OCI-LY3 (cell line): ENCODE data around the gene NRXN2.
A peak's percentile ranks its signal among the peaks of the same experiment; 100 is the strongest.

Experiments used
- H2AFZ ChIP-seq: fragments of 200-600, 300-600 bp; shearing (Covaris generic); 2 replicates; pipeline ENCODE4 v1.6.0; 2014; ENCODE audit warnings: antibody characterized with exemption, low read depth, low read length
- H3K27ac ChIP-seq: fragments of 200-600, 300-600 bp; sonication (generic); 2 replicates; pipeline ENCODE4 v1.5.1; 2014; ENCODE audit warnings: mild to moderate bottlenecking, low read length, moderate library complexity, mixed read lengths
- H3K27me3 ChIP-seq: fragments of 200-600, 300-600 bp; sonication (generic); 2 replicates; pipeline ENCODE4 v1.6.1; 2014; ENCODE audit warnings: low read depth, low read length, mixed read lengths
- H3K36me3 ChIP-seq: fragments of 200-600, 300-600 bp; sonication (generic); replicated peaks from 2 replicates; pipeline ENCODE3; 2014; ENCODE audit warnings: low read depth, low read length, mixed read lengths
- H3K4me1 ChIP-seq: fragments of 300-600, 200-600 bp; sonication (generic); 2 replicates; pipeline ENCODE4 v1.6.1; 2014; ENCODE audit warnings: low read length, mixed read lengths
- H3K4me2 ChIP-seq: fragments of 200-600, 300-600 bp; sonication (generic); 2 replicates; pipeline ENCODE4 v1.6.1; 2014; ENCODE audit warnings: low read length, mixed read lengths
- H3K4me3 ChIP-seq: fragments of 300-600, 200-600 bp; sonication (generic); 2 replicates; pipeline ENCODE4 v1.5.1; 2014; ENCODE audit warnings: antibody characterized with exemption, mild to moderate bottlenecking, low read length, moderate library complexity
- H3K79me2 ChIP-seq: fragments of 300-600, 200-600 bp; shearing (Covaris generic); 2 replicates; pipeline ENCODE4 v1.6.1; 2014; ENCODE audit warnings: mild to moderate bottlenecking, low read length, mixed read lengths
- H3K9ac ChIP-seq: fragments of 300-600, 200-600 bp; shearing (Covaris generic); 2 replicates; pipeline ENCODE4 v1.6.0; 2014; ENCODE audit warnings: mild to moderate bottlenecking, low read length, moderate library complexity
- H3K9me3 ChIP-seq: fragments of 200-600, 300-600 bp; shearing (Covaris generic); 2 replicates; pipeline ENCODE4 v1.6.1; 2014; ENCODE audit warnings: low read length, mixed read lengths; ENCODE audit not compliant: insufficient read depth
- H4K20me1 ChIP-seq: fragments of 200-600, 300-600 bp; sonication (generic); 2 replicates; pipeline ENCODE4 v1.6.1; 2016; ENCODE audit warnings: low read length, mixed read lengths; ENCODE audit not compliant: insufficient read depth
- EZH2phosphoT487 ChIP-seq: fragments of 200-600 bp; shearing (Covaris generic); IDR thresholded peaks from 2 replicates; pipeline ENCODE4 v1.6.1; 2018; ENCODE audit warnings: antibody characterized with exemption, mixed run types, low read depth
- TF ChIP-seq, protein P1 (sequence below): fragments of 200-600, 300-600 bp; sonication (generic); IDR thresholded peaks from 2 replicates; pipeline ENCODE4 v1.5.1; 2014; ENCODE audit warnings: antibody characterized with exemption, low read length, low read depth

The NRXN2 gene

DNA sequence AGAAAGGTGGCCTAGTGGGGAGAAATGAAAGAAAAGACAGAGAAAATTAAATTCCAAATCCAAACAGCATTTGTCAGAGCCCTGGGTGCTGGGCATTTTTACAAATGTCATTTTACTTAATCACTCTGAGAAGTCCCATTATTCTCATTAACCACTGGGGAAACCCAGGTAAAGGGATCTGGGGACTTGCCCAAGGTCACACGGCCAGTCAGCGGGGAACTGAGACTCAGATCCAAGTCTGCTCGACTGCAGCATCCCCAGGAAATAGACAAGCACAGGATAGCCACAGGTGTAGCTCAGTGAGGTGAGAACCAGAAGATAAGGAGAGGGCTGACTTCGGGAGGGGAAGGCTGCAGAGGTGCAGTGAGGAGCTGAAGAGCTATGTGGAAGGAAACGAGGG is 7.9 kb downstream of the NRXN2 start:
- H2AFZ ChIP-seq, result no peak overlapping the region
- no peaks in the 10 kb centered on the region for H3K9me3 ChIP-seq
- H4K20me1 ChIP-seq, result no peaks in the 10 kb centered on the region
- peak overlapping the region; percentile 62 for H3K4me3 ChIP-seq
- H3K27ac ChIP-seq, result peak overlapping the region; percentile 36
- no peaks in the 10 kb centered on the region for H3K36me3 ChIP-seq
- peak overlapping the region; percentile 78 for H3K4me2 ChIP-seq
- H3K9ac ChIP-seq, result peak overlapping the region; percentile 29; the same call in 1 of the 2 replicates
- no peak for TF ChIP-seq EZH2phosphoT487
- TF ChIP-seq, protein P1, sequence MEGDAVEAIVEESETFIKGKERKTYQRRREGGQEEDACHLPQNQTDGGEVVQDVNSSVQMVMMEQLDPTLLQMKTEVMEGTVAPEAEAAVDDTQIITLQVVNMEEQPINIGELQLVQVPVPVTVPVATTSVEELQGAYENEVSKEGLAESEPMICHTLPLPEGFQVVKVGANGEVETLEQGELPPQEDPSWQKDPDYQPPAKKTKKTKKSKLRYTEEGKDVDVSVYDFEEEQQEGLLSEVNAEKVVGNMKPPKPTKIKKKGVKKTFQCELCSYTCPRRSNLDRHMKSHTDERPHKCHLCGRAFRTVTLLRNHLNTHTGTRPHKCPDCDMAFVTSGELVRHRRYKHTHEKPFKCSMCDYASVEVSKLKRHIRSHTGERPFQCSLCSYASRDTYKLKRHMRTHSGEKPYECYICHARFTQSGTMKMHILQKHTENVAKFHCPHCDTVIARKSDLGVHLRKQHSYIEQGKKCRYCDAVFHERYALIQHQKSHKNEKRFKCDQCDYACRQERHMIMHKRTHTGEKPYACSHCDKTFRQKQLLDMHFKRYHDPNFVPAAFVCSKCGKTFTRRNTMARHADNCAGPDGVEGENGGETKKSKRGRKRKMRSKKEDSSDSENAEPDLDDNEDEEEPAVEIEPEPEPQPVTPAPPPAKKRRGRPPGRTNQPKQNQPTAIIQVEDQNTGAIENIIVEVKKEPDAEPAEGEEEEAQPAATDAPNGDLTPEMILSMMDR, result no peak
- H3K79me2 ChIP-seq, result no peaks in the 10 kb centered on the region
- H3K4me1 ChIP-seq, result peaks cover 53% of the 10 kb centered on the region
- H3K27me3 ChIP-seq, result no peaks in the 10 kb centered on the region

DNA sequence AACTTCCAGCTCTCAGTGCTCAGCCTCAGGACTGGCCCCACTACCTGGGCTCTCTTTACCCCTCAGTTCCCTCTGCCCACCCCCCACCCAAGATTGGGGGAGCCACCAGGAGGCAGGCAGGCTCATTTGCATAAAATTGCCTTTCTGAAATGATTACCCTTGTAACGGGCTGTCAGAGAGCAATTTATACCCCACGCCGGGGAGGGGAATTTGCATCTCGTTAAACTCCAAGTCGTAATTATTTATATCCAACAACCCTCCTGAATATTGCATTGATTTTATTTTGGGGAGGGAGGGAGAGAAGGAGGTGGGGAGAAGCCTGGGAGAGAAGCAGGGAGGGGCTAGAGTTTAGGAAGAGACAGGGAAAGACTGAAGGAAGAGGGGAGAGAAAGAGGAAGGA is 8.3 kb downstream of the NRXN2 start:
- no peak overlapping the region for H2AFZ ChIP-seq
- peak overlapping the region; percentile 78 for H3K4me2 ChIP-seq
- H3K36me3 ChIP-seq, result no peaks in the 10 kb centered on the region
- TF ChIP-seq, protein P1, result no peak
- no peak for TF ChIP-seq EZH2phosphoT487
- peak overlapping the region; percentile 29; the same call in 1 of the 2 replicates for H3K9ac ChIP-seq
- peaks cover 58% of the 10 kb centered on the region for H3K4me1 ChIP-seq
- no peaks in the 10 kb centered on the region for H3K79me2 ChIP-seq
- H3K27ac ChIP-seq, result peak overlapping the region; percentile 36
- H3K9me3 ChIP-seq, result no peaks in the 10 kb centered on the region
- H3K4me3 ChIP-seq, result peak overlapping the region; percentile 62
- no peaks in the 10 kb centered on the region for H3K27me3 ChIP-seq
- no peaks in the 10 kb centered on the region for H4K20me1 ChIP-seq

DNA sequence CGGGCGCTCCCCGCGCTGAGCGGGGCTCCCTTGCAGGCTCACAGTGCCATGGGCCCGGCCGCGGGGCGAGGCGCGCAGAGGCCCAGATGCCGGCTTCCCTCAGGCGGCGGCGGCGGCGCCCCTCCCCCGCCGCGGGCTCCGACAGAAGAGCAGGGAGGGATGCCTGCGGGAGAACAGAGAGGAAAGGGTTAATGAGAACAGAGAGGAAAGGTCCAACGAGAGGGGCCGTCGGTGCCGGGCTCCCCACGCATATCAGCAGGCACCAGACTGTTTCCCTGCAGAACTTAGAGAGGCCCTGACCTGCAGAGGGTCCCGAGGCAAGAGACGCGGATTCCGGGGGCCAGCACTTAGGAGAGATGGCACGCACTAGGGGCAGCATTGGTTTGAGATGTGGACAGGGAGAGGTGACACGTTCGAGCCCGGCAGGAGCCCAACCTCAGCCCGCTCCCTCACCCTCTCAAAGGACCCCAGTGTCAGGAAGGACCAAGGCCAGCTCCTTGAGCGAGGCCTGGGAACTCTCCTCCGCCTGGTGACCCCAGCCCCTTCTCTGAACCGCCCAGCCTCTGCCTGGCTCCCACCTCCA is 9.1 kb downstream of the NRXN2 start:
- Histone ChIP-seq H3K27me3 (no peaks in the 10 kb centered on the region), H4K20me1 (no peaks in the 10 kb centered on the region), H2AFZ (no peak overlapping the region), H3K9me3 (no peaks in the 10 kb centered on the region), H3K9ac (peak overlapping the region; percentile 29; the same call in 1 of the 2 replicates), H3K4me1 (peaks cover 65% of the 10 kb centered on the region), H3K4me3 (peak overlapping the region; percentile 62), H3K4me2 (peak overlapping the region; percentile 78), H3K79me2 (no peaks in the 10 kb centered on the region), H3K27ac (peak overlapping the region; percentile 36; the same call in 1 of the 2 replicates), H3K36me3 (no peaks in the 10 kb centered on the region)
- TF ChIP-seq, protein P1, result no peak
- no peak for TF ChIP-seq EZH2phosphoT487

DNA sequence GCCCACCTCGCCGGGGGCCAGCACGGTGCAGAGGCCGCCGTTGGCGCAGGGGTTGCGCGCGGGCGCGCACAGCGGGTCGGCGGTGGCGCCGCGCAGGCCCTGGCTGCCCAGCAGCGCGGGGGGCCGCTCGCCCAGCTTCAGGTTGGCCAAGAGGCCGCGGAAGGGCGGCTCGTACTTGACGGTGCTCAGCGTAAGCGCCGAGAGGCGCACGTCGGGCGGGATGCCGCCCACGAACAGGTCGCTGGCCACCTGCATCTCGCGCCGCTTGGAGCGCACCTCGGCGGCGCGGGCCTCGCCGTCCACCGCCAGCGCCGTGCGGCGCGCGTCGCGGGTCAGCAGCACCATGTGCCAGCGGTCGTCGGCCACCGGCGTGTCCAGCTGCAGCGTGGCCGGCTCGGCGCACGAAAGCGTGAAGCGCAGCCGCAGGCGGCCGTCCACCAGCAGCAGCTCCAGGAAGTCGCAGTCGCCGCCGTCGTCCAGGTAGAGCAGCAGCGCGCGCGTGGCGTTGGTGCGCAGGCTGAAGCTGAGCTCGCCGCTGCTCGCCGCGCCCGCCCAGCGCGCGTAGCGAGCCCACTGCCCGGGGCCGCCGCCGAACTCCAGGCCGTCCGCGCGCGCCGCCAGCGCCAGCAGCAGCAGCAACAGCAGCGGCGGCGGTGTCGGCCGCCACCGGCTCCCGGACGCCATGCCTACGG is 9.8 kb downstream of the NRXN2 start:
- Histone ChIP-seq H3K4me3 (no peak overlapping the region), H3K4me2 (no peak overlapping the region), H3K36me3 (no peaks in the 10 kb centered on the region)

More for the DNA sequence above, 9.8 kb downstream of the NRXN2 start:
- Histone ChIP-seq H4K20me1 (no peaks in the 10 kb centered on the region), H3K27me3 (no peaks in the 10 kb centered on the region), H3K79me2 (no peaks in the 10 kb centered on the region), H2AFZ (no peak overlapping the region), H3K27ac (no peak overlapping the region), H3K9ac (no peak overlapping the region), H3K4me1 (peaks cover 65% of the 10 kb centered on the region), H3K9me3 (no peaks in the 10 kb centered on the region)
- TF ChIP-seq EZH2phosphoT487, result no peak
- TF ChIP-seq, protein P1, result no peak
